ENCODE data around the gene CPNE4.

CPNE4 gene

DNA sequence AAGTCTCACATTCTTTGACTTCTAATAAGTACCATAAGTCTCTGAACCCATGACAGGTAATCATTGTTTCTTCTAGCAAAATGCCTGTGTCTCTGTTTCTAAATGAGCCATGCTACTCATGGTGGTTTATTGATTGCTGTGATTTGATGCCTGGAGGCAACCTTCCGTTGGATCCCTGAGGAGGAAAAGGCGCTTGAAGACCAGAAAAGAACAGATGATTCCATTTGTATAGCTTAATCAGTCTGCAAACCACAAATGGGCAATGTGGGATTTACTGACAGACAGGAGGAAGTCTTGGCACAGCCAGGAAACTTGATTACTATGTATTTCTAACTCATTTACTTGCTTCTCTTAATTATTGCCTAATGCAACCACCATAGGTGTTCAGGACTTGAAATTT lies 428.9 kb downstream of the CPNE4 start:
- Histone ChIP-seq H3K4me3 (ENCODE audit: insufficient read depth, low read depth, low read length) (no peak overlapping the region), H3K4me1 (ENCODE audit: control insufficient read depth, insufficient read depth, low read length) (no peaks in the 10 kb centered on the region), H3K27ac (ENCODE audit: insufficient read depth, low read depth, low read length, poor library complexity, severe bottlenecking) (no peak overlapping the region), H3K36me3 (ENCODE audit: control insufficient read depth, insufficient read depth, low read length) (no peaks in the 10 kb centered on the region), H3K9me3 (ENCODE audit: control insufficient read depth, low read length) (no peaks in the 10 kb centered on the region), H3K27me3 (ENCODE audit: control insufficient read depth, insufficient read depth, low read length, poor library complexity, severe bottlenecking) (no peaks in the 10 kb centered on the region)
- WGBS, 2 experiments, result 97 to 100% methylated on average over 2 of the region's 2 CpGs

GRCh38 chr3:131602011-131602779 lies 432.6 kb downstream of the CPNE4 start:
- no peaks in the 10 kb centered on the region for H3K9me3 ChIP-seq (ENCODE audit: control insufficient read depth, low read length)

GRCh38 chr3:131597816-131598215 lies 437.0 kb downstream of the CPNE4 start:
- Histone ChIP-seq H3K27me3 (ENCODE audit: control insufficient read depth, insufficient read depth, low read length, poor library complexity, severe bottlenecking) (no peaks in the 10 kb centered on the region), H3K4me3 (ENCODE audit: insufficient read depth, low read depth, low read length) (no peak overlapping the region), H3K27ac (ENCODE audit: insufficient read depth, low read depth, low read length, poor library complexity, severe bottlenecking) (no peak overlapping the region), H3K9me3 (ENCODE audit: control insufficient read depth, low read length) (no peaks in the 10 kb centered on the region), H3K36me3 (ENCODE audit: control insufficient read depth, insufficient read depth, low read length) (no peaks in the 10 kb centered on the region), H3K4me1 (ENCODE audit: control insufficient read depth, insufficient read depth, low read length) (no peaks in the 10 kb centered on the region)
- 96% methylated on average over 1 of the region's 1 CpG for WGBS, 2 experiments

More at GRCh38 chr3:131602011-131602779, 432.6 kb downstream of the CPNE4 start:
- H3K4me1 ChIP-seq (ENCODE audit: control insufficient read depth, insufficient read depth, low read length), result no peaks in the 10 kb centered on the region
- no peaks in the 10 kb centered on the region for H3K36me3 ChIP-seq (ENCODE audit: control insufficient read depth, insufficient read depth, low read length)
- no peaks in the 10 kb centered on the region for H3K27me3 ChIP-seq (ENCODE audit: control insufficient read depth, insufficient read depth, low read length, poor library complexity, severe bottlenecking)
- no peak overlapping the region for H3K4me3 ChIP-seq (ENCODE audit: insufficient read depth, low read depth, low read length)
- H3K27ac ChIP-seq (ENCODE audit: insufficient read depth, low read depth, low read length, poor library complexity, severe bottlenecking), result no peak overlapping the region

DNA sequence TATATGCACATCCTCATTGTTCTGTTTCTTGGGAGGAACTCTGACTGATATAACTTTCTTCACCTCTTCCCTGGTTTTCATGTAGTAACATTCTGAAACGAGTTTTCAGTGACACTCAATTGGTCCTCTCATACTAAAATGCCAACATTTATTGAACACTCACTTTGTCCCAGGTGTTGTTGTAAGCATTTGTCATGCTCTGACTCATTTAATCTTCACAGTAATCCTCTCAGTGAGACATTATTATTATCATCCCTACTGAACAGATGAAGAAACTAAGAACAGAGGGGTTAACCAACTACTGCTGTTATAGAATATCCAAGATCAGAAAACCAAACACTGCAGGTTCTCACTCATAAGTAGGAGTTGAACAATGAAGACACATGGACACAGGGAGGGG lies 437.9 kb downstream of the CPNE4 start:
- no peaks in the 10 kb centered on the region for H3K9me3 ChIP-seq (ENCODE audit: control insufficient read depth, low read length)
- no peaks in the 10 kb centered on the region for H3K36me3 ChIP-seq (ENCODE audit: control insufficient read depth, insufficient read depth, low read length)
- no peaks in the 10 kb centered on the region for H3K4me1 ChIP-seq (ENCODE audit: control insufficient read depth, insufficient read depth, low read length)
- H3K4me3 ChIP-seq (ENCODE audit: insufficient read depth, low read depth, low read length), result no peak overlapping the region
- H3K27me3 ChIP-seq (ENCODE audit: control insufficient read depth, insufficient read depth, low read length, poor library complexity, severe bottlenecking), result no peaks in the 10 kb centered on the region
- 82 to 100% methylated on average over 1 of the region's 1 CpG for WGBS, 2 experiments
- no peak overlapping the region for H3K27ac ChIP-seq (ENCODE audit: insufficient read depth, low read depth, low read length, poor library complexity, severe bottlenecking)

- no peak overlapping the region for H3K27ac ChIP-seq (ENCODE audit: insufficient read depth, low read depth, low read length, poor library complexity, severe bottlenecking)
- H3K9me3 ChIP-seq (ENCODE audit: control insufficient read depth, low read length), result no peaks in the 10 kb centered on the region
- H3K4me1 ChIP-seq (ENCODE audit: control insufficient read depth, insufficient read depth, low read length), result peaks cover 4% of the 10 kb centered on the region
- WGBS, 2 experiments, result 84 to 100% methylated on average over 1 of the region's 1 CpG
- H3K36me3 ChIP-seq (ENCODE audit: control insufficient read depth, insufficient read depth, low read length), result no peaks in the 10 kb centered on the region
- no peak overlapping the region for H3K4me3 ChIP-seq (ENCODE audit: insufficient read depth, low read depth, low read length)
- H3K27me3 ChIP-seq (ENCODE audit: control insufficient read depth, insufficient read depth, low read length, poor library complexity, severe bottlenecking), result no peaks in the 10 kb centered on the region
These were observed 443.3 kb downstream of the CPNE4 start for GRCh38 chr3:131591394-131592014.

DNA sequence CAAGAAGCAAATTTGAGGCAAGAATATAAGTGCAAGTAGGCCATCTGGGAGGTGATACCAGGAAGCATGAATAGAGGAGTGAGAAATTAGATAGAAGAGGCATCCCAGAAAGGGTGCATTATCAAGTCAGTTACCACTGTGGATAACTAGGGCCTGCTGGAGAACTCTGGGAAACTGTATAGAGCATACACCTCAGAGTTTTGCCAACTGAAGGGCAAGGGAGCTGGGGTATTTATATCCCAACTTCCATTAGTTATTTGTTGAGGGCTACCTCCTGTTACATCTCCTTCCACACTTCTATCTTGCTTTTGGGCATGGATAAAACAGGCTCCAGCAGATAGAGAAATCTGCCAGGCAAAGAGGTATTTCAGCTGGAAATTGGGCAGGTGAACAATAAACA lies 448.5 kb downstream of the CPNE4 start:
- no peak overlapping the region for H3K27ac ChIP-seq (ENCODE audit: insufficient read depth, low read depth, low read length, poor library complexity, severe bottlenecking)
- H3K9me3 ChIP-seq (ENCODE audit: control insufficient read depth, low read length), result no peaks in the 10 kb centered on the region
- no peaks in the 10 kb centered on the region for H3K4me1 ChIP-seq (ENCODE audit: control insufficient read depth, insufficient read depth, low read length)
- H3K36me3 ChIP-seq (ENCODE audit: control insufficient read depth, insufficient read depth, low read length), result no peaks in the 10 kb centered on the region
- H3K4me3 ChIP-seq (ENCODE audit: insufficient read depth, low read depth, low read length), result no peak overlapping the region
- no peaks in the 10 kb centered on the region for H3K27me3 ChIP-seq (ENCODE audit: control insufficient read depth, insufficient read depth, low read length, poor library complexity, severe bottlenecking)

GRCh38 chr3:131582438-131582837 lies 452.4 kb downstream of the CPNE4 start:
- no peak overlapping the region for H3K27ac ChIP-seq (ENCODE audit: insufficient read depth, low read depth, low read length, poor library complexity, severe bottlenecking)
- H3K36me3 ChIP-seq (ENCODE audit: control insufficient read depth, insufficient read depth, low read length), result no peaks in the 10 kb centered on the region
- H3K9me3 ChIP-seq (ENCODE audit: control insufficient read depth, low read length), result no peaks in the 10 kb centered on the region
- H3K27me3 ChIP-seq (ENCODE audit: control insufficient read depth, insufficient read depth, low read length, poor library complexity, severe bottlenecking), result no peaks in the 10 kb centered on the region
- WGBS, 2 experiments, result 91 to 95% methylated on average over 1 of the region's 1 CpG
- H3K4me3 ChIP-seq (ENCODE audit: insufficient read depth, low read depth, low read length), result no peak overlapping the region
- H3K4me1 ChIP-seq (ENCODE audit: control insufficient read depth, insufficient read depth, low read length), result no peaks in the 10 kb centered on the region

GRCh38 chr3:131568460-131568859 lies 466.4 kb downstream of the CPNE4 start:
- no peaks in the 10 kb centered on the region for H3K27me3 ChIP-seq (ENCODE audit: control insufficient read depth, insufficient read depth, low read length, poor library complexity, severe bottlenecking)
- no peaks in the 10 kb centered on the region for H3K9me3 ChIP-seq (ENCODE audit: control insufficient read depth, low read length)
- H3K4me1 ChIP-seq (ENCODE audit: control insufficient read depth, insufficient read depth, low read length), result no peaks in the 10 kb centered on the region
- no peak overlapping the region for H3K27ac ChIP-seq (ENCODE audit: insufficient read depth, low read depth, low read length, poor library complexity, severe bottlenecking)
- H3K4me3 ChIP-seq (ENCODE audit: insufficient read depth, low read depth, low read length), result no peak overlapping the region
- no peaks in the 10 kb centered on the region for H3K36me3 ChIP-seq (ENCODE audit: control insufficient read depth, insufficient read depth, low read length)
- 46 to 63% methylated on average over 5 of the region's 5 CpGs for WGBS, 2 experiments

DNA sequence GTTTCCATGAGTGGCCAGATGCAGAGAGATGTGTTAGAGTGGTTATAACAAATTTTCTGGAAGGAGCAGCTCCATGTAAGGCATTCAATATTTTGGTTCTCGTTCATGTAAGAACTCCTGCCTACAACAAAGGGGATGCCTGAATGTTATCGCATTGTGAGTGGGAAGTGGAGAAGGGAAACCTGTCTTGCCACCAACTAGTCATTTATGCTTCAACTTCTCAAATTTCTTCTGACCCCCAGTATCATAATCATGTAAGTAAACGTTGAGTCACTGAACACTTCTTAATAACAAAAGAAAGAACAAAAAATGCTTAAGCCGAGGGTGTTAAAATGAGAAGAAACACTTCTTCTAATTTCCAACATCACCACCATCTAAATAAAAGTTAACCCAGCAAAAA lies 470.0 kb downstream of the CPNE4 start:
- peaks cover 13% of the 10 kb centered on the region for H3K4me1 ChIP-seq (ENCODE audit: control insufficient read depth, insufficient read depth, low read length)
- WGBS, 2 experiments, result 96 to 98% methylated on average over 4 of the region's 4 CpGs
- H3K4me3 ChIP-seq (ENCODE audit: insufficient read depth, low read depth, low read length), result no peak overlapping the region
- H3K9me3 ChIP-seq (ENCODE audit: control insufficient read depth, low read length), result no peaks in the 10 kb centered on the region
- H3K27ac ChIP-seq (ENCODE audit: insufficient read depth, low read depth, low read length, poor library complexity, severe bottlenecking), result no peak overlapping the region
- H3K36me3 ChIP-seq (ENCODE audit: control insufficient read depth, insufficient read depth, low read length), result no peaks in the 10 kb centered on the region
- no peaks in the 10 kb centered on the region for H3K27me3 ChIP-seq (ENCODE audit: control insufficient read depth, insufficient read depth, low read length, poor library complexity, severe bottlenecking)

- Histone ChIP-seq H3K9me3 (ENCODE audit: control insufficient read depth, low read length) (no peaks in the 10 kb centered on the region), H3K4me3 (ENCODE audit: insufficient read depth, low read depth, low read length) (no peak overlapping the region), H3K27ac (ENCODE audit: insufficient read depth, low read depth, low read length, poor library complexity, severe bottlenecking) (peak overlapping the region; percentile 38), H3K4me1 (ENCODE audit: control insufficient read depth, insufficient read depth, low read length) (peaks cover 19% of the 10 kb centered on the region), H3K36me3 (ENCODE audit: control insufficient read depth, insufficient read depth, low read length) (no peaks in the 10 kb centered on the region), H3K27me3 (ENCODE audit: control insufficient read depth, insufficient read depth, low read length, poor library complexity, severe bottlenecking) (no peaks in the 10 kb centered on the region)
- WGBS, 2 experiments, result 47 to 60% methylated on average over 1 to 2 of the region's 2 CpGs
These were observed 473.3 kb downstream of the CPNE4 start for GRCh38 chr3:131561511-131561910.

All from ectodermal cell (in vitro differentiated cells).